ENCODE measurements around the gene PCNX2.
"Not testable (repeated sequence)": the region's sequence is repeated elsewhere in the genome, so short reads cannot be mapped to it uniquely, and the experiment has no call there.

PCNX2 gene

DNA sequence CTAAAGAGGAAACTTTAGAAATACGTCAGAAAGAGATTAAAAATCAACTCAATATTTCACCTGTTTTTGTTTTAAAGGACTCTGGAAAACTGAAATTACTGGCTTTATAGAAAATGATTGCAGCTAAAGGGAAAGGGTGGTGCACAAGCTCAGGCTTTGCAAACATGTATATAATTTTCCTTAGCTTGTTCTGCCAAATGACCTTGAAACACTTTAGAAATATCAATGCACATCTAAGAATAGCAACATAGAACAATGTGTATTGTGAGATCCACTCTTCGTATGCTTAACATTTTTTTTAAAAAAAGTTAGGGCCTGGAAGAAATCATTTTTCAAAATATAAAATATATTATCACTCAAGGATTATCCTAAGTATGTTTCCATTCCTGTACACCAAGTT lies 201.3 kb downstream of the PCNX2 start:
- DNase-seq = no peak

DNA sequence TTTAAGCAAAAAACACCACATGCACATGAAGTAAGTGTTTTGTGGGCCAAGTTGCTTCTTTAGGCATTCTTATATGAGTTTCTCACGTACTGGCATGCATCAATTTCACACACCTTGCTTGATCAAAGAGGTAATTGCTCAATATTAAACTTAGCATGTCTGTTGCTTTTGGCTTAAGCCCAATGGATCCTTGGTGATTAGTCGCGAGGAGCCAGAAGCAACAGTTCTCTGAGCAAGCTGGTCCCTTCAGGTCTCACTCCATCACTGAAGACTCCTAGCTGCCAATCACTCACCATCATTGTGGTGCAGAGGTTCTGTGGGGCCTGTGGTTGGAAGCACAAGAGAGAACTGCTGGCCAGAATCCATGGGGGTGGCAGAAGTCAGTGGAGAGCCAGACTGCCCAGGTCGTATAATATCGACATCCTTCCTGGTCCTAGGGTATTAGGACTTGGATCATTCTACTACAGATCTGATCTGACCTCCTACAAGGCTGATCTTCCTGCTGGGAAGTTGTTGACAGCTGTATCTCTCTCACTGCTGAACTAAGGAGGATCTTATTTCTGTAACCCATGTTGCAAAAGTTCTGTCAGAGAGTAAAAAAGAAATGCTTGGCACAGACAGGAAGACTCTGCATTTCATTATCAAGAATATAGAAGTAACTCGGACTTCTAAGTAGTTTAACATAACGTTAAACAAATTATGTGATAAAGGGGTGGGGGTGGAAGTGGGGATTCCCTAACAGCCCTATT lies 204.6 kb downstream of the PCNX2 start:
- DNase-seq = no peak

DNA sequence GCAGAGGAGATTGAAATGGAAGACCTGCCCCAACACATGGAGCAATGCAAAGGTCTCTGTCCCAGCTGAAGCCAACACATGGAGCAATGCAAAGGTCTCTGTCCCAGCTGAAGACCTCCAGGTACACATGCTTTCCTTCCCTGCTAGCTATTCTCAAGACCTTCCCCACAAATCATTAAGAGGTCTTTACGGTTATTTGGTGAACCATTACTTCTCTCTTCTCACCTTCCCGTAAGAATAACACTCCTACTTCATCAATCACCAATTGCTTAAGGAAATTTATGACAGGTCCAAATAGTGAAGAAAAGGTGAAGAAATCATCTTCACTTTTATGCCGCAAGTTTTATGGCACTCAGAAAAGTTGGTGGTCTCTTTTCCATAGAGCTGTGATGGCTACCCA lies 206.3 kb downstream of the PCNX2 start:
- no peak for DNase-seq

DNA sequence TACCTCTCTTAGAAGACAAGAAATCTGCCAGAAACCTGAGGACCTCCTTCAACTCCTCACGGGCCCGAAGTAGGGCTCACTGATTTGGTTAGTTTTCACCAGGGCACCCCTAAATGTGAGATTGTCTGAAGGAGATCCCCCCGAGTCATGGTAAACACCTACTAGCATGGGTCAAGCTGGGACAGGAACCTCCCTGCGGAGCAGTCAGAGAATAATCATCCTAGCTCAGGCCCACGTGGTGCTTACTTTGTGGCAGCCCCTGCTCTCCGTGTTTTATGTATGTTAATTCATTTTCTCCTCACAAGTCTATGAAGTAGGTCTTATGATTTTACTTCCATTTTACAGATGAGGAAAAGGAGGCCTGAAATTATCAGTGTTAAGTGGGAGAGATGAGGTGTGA lies 206.9 kb downstream of the PCNX2 start:
- no peak for DNase-seq

DNA sequence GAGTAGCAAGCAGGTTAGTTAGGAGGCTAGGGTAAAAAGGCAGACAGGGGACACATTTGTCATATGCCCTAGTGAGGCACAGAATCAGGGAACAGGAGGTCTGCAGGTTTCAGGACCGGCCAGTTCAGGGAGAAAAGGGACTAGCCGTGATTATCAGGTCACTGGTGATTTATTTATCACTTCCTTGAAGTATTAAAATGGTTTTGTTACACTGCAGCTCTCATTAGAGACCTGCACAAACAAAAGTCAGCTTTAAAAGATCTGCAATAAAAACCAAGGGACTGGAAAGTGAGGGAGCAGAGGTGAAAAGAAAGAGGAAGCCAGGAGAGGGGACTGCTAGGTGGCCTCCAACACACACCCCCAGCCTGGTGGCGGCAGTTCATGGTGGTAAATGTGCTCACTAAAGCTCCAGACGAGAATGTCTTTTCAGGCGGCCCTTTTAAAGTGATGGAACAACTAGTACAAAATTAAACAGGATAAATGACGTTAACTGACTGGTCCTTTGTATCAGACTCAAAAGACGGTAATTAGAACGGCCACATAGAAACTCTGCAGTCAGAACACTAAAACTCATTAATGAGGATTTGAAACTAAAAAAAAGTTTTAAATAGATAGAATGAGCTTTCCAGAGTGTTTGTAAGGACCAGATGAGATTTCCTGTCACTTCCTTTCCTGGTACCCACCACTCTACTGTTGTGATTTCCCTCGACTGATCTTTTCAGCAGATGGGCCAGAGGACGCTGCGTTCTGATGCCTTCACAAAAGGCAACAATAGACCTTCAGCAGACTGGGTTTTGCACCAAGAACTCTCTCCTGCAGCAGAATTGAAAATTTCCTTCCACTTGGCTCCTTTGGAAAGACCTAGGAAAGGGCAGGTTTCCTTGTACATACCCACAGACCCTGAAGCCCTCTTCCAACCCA lies 208.3 kb downstream of the PCNX2 start:
- DNase-seq = no peak

DNA sequence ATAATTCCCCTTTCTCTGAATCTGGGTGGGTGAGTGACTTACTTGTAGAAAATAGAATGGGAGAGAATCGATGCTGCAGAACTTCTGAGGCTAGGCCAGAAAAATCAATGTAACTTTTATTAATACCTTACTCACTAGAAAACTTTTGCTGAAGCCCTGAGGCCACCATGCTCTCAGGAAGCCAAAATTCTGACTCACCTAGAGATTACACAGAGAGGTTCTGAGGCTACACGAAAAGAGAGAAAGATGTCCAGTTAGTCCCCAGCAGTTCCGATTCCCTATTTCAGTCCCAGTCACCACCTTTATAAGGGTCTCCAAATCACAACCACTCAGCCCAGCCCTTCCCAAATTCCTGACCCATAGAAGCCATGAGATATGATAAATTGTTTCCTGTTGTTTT lies 210.0 kb downstream of the PCNX2 start:
- DNase-seq = no peak

DNA sequence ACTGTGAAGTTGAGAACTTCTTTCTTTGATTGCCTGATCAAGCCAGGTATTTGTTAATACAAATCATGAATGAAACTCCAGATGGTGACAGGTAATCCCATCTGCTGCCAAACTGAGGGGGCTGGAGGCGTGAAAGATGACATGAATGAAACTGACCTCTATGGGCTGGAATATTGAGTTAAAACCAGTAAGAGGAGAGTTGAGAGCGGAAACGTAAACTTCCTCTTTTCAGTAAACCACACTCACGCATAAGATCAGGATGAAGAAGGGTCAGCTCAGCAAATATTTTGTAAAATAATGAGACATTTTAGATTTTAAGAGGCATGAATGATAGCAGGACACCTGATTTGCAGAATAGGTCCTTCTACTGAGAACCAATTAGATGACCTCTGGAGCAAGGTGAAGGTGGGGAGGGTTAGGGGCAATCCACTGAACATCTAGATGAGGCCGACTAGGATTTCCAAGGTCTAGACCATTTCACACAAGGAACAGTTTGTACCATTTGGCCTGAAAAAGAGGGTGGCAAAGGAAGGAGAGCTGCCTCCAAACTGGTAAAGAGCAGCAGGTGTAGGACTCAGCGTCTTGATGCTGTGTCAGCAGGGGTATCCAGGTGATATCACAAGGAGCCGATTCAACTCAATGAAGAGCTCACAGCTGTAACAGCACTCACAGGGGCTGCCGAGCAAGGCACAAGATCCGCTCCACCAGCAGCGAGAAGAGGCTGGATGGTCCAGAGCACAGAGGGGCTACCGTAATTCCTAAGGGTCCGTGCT lies 212.6 kb downstream of the PCNX2 start:
- no peak for DNase-seq

DNA sequence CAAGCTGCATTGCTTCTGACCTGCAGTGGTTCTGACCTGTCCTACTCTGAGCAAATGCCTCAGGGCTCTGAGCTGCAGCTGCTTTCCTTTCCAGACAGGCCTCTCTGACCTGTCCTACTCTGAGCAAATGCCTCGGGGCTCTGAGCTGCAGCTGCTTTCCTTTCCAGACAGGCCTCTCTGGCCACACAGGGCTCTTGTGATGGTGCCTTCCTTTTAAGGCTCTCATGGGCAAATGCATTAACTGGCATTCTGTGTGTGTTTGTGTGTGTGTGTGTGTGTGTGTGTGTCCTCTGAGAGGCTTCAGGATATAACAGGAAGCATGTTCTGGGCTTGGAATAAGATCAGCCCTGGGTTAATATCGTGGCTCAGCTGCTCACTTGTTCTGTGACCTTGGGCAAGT lies 213.8 kb downstream of the PCNX2 start:
- no peak for DNase-seq

DNA sequence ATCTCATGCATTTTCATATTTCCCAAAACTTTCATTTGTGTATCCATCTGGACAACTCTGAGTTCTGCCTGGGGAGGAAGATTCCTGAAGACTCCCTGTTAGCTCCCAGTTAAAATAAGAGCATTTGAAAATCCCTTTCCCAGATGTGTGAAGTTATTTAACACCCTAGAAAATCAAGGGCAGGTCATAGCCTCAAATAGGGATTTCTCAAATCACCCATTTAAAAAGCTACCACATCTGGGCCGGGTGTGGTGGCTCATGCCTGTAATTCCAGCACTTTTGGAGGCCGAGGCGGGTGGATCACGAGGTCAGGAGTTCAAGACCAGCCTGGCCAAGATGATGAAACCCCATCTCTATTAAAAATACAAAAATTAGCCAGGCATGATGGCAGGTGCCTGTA lies 214.7 kb downstream of the PCNX2 start:
- DNase-seq = not testable (repeated sequence)

DNA sequence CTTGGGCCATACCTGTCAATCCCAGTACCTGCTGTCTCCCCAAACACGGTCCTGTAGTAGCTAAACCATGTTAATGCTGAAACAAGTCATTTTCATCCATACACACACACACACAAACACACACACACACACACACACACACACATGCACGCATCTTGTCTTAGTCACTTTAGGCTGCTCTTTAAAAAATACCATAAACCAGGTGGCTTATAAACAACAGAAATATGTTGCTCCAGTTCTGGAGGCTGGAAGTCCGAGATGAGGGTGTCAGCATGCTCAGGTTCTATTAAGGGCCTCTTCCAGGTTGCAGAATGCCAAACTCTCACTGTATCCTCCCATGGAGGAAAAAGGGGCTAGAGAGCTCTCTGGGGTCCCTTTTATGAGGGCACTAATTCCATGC lies 215.2 kb downstream of the PCNX2 start:
- DNase-seq = no peak

DNA sequence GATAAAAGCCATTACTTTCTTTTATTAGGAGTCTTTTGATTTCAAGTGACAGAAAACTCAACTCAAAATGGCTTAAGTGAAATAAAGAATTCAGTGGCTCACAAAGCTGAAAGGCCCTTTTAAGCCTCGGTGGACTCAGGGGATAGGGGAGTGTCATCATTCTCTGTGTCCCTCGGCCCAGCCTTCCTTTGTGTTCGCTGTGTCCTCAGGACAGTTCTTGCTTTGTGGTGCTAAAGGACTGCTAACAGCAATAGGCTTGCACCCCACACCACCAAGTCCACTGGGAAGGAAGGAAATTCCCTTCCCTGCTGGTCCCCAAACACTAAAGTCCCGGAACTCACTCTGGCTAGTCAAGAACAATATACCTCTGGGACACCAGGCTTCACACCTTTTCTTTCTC lies 216.0 kb downstream of the PCNX2 start:
- DNase-seq = no peak

DNA sequence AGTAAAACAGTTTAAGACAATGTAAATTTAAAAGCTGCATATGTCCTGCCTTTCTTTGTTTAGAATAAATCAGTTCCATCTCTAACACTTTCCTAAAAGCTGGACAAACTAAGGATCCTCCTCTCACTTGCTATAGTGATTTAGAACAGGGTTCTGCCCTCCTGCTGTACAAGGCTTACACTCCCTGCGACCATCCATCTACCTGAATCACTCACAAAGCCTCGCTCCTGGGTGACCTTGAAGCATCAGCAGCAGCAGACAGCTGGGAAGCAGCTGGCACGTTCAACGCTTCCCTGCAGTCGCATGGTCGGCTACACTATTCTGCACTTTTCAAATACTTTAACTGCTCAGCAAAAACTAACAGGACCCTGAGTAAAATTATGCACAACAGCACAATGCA lies 217.1 kb downstream of the PCNX2 start:
- no peak for DNase-seq

DNA sequence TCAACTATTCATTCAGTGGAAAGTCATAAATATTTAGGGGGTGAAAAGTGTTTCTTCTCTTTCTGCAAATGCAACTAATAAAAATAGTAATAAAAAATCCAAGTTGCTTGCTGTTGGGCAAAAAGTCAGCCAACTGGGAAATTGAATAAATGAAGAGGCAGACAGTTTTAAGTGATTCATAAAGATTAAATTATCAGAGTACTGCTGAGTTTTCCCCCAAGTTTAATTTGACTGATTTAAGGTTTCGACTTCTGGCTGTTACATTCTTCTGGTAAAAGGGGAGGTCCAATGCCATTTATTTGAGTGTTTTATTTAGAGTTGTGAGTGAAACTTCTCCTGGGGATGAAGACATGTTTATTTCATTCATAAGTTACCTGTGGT lies 219.6 kb downstream of the PCNX2 start:
- no peak for DNase-seq

DNA sequence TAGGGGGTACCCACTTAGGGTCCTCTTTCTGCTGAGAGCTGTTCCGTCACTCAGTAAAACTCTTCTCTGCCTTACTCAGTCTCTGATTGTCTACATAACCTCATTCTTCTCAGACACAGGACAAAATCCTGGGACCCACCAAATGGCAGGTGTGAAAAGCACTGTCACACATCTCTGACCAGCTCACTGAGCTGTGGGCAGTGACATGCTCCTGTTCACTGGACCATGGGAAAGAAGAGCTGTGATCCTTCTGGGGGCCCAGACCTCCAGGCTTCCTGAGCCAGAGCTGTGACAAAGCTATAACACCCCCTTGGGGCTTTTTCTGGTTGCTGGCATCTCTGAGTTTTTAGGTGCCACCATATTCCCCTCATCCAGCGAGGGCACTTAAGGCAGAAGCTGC lies 229.4 kb downstream of the PCNX2 start:
- DNase-seq = no peak

DNA sequence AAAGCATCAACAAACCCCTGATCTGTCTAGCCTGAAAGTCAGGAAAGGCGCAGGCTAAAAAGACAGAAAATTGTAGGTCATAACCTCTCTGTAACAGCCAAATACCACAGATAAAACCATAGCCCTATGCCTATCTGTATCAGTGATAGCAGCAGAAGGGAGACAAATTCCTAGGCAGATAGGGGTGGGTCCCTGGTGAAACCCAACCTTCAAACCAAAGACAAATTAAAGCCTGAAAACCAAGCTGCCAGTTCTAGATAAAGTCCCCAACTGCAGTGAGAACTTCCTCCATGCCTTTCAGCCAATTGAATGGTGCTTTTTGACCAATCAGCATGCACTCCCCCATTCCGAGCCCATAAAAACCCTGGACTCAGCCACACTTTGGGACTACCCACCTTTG lies 229.8 kb downstream of the PCNX2 start:
- no peak for DNase-seq

DNA sequence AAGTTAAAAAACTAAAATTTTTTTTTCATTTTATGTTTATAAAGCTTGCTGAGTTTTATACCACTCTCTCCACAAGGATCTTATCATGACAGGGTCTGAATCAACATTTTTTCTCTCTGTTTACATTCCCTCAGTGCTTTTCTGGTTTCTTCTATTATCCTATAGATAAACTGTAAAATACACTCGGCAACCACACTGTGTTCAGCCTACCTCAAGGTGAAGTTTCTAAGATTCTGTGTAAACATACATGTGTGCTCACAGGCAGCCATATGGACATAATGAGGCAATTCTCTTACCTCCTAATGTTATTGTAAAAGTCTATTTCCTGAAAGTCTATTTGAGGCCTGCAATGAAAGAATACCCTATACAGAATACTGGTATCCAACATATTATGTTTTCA lies 230.5 kb downstream of the PCNX2 start:
- DNase-seq = no peak

DNA sequence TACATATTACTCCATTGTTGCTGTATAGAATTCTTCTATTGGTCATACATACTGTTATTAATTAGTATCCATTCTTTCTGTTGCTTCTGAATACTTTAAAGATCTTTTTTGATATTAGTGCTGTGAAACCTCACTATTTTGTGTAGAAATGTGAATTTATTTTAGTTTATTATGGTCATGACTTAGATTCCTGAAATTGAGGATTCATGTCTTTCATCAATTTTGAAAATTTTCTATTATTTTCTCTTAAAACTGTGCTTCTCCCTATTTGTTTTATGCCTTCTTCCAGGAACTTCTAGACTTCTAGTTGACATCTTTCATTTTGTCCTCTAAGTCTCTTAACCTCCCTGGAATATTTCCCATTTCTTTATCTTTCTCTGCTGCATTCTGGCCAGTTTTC lies 232.1 kb downstream of the PCNX2 start:
- DNase-seq = no peak

DNA sequence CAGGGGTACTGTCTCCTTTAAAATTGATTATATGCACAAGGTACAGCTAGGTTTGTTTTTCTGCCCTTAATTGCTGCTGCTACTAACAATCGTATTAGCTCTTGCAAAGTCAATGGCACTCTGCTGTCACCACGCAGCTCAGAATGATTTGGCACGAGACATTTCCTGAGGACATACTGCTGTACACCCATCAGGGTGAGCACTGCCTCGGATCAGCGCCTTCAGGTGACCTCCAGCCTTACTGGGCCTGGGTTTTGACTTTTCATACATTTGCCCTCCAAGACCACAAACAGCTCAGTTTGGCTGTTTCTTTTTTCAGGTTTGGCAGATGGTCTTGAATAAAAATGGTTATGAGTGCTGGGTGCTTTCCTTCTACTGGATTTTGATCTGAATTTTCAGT lies 234.3 kb downstream of the PCNX2 start:
- DNase-seq = no peak

DNA sequence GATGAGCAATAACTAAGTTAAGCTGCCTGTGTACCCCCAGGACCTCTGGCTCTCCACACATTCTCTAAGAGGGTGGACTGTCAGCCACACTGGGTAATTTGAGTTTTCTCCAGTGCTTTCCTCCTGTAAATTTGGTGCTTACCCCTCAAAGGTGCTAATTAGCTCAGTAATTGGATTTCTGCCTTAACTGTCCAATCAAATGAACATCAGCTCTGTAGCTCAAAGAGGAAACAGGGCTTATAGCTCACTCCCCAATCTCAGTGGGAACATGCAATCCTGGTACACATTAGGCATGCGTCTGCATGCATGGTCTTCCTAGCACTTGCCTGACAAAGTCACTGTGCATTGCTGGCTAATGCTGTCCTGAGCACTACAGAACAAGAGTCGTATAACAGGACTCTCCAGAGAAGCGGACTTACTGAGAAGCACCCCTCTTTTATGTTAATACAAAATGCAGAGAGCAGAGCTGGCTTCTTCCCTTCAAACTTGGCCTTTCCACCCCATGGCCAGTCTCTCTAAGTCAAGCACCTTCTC lies 235.0 kb downstream of the PCNX2 start:
- DNase-seq = no peak

DNA sequence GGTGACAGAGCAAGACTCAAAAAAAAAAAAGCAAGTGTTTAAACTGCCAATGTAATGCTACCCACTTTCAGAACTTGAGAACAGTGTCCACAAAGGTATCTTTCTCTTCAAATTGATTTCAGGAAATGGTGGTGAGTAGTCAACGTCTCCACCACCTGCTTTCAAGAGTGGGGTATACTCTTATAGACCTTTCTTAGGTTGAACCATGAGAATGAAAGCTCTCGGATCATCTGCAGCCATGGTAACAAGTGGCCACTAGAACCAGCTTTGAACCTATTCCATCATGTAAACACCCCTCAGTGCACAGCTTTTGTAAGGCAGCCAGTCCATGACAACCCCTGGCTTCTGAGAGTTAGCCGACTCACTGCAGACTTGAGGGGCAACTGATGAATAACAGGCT lies 237.7 kb downstream of the PCNX2 start:
- no peak for DNase-seq

DNA sequence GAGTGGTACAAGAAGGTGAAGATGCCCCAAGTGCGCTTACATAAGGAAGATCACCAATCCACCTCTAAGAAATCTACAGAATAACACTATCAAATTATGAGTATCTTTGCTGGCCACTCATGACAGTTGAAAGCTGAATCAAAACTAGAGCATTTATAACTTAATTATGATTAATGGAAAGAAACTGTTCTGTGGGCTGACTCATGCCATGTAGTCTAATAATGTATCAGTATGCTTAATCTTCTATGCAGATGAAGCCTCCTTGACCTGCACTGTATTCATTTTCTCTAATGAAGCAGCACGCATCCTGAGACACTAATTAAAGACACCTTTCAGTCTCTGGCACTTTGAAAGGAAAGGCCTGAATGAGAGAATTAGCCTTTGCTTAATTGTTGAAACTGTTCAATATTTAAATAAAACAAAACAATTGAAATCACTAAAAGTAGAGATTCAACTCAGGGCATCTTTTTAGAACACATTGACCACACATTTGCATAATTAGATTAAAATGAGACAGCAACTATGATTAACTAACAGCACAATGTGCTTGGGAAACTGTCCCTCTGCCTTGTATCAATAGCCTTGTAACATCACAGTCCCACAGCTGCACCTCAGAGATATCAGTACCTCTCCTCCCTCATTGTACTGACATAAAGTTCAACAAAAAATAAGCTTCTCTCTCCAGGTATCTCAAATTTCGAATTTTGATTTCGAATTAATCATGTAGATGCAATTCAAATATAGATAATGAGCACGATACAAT lies 239.5 kb downstream of the PCNX2 start:
- DNase-seq = no peak

DNA sequence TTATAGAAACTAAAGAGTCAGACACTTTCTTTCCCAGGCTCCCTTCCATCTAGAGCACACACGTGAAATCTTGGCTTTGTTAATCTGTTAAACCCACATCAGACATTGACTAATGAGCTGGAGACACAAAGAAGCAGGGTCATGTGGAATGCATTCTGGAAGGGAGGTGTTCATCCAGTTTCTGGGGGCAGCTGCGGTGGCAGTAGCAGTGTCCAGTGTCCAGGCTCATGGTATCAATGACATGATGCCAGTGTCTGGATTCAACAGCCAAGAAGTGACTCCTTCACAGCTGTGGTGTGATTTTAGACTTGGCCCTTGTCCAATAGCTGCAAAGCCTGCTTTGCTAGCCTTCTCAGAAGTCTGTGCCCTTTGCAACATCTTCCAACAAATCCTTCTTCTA lies 249.9 kb downstream of the PCNX2 start:
- DNase-seq = no peak
